Spleen (tissue), 11 donors: Measurements from ENCODE around the gene DRC1. TPM values are rescaled to one million over a fixed set of nuclear protein-coding genes. Genes with fewer than 3 reads are reported as not detected.

Experiments
- DNase-seq: peaks from one replicate; pipeline ENCODE4 v3.0.0-alpha.2; 2020
- H3K27ac ChIP-seq, 8 donors: fragments of 200-600 bp; sonication (generic) in 7 of 8; 1 replicate in 4 of 8; 2 replicates in 4 of 8; pipeline versions ENCODE4 v1.5.0 to v1.8.0; 2016 to 2021; ENCODE audit warnings: inconsistent platforms in 4 of 8, mild to moderate bottlenecking in 4 of 8, moderate library complexity in 1 of 8
- H3K27me3 ChIP-seq, 7 donors: fragments of 200-600 bp; sonication (generic) in 6 of 7; replicated peaks in 1 of 7; 1 replicate in 4 of 7; 2 replicates in 3 of 7; pipeline versions ENCODE4 v1.5.0 to v1.8.0; 2016 to 2021; ENCODE audit warnings: inconsistent platforms in 3 of 7, mild to moderate bottlenecking in 1 of 7
- H3K36me3 ChIP-seq, 6 donors: fragments of 200-600 bp; sonication (generic) in 5 of 6; 1 replicate in 4 of 6; 2 replicates in 2 of 6; pipeline versions ENCODE4 v1.5.0 to v1.8.0; 2016 to 2021; ENCODE audit warnings: inconsistent platforms in 2 of 6
- H3K4me1 ChIP-seq, 6 donors: fragments of 200-600 bp; sonication (generic) in 5 of 6; 1 replicate in 3 of 6; 2 replicates in 3 of 6; pipeline versions ENCODE4 v1.5.0 to v1.8.0; 2016 to 2021; ENCODE audit warnings: inconsistent platforms in 3 of 6
- H3K4me3 ChIP-seq, 8 donors: fragments of 200-600 bp; sonication (generic) in 7 of 8; 1 replicate in 4 of 8; 2 replicates in 4 of 8; pipeline versions ENCODE4 v1.5.0 to v1.8.0; 2016 to 2021; ENCODE audit warnings: inconsistent platforms in 4 of 8, mild to moderate bottlenecking in 4 of 8, moderate library complexity in 2 of 8
- H3K9me3 ChIP-seq, 8 donors: fragments of 200-600 bp; sonication (generic) in 7 of 8; 1 replicate in 4 of 8; 2 replicates in 4 of 8; pipeline versions ENCODE4 v1.5.0 to v1.8.0; 2016 to 2021; ENCODE audit warnings: inconsistent platforms in 4 of 8
- POLR2A ChIP-seq, 3 donors: fragments of 450-650 bp; IDR thresholded peaks; one replicate each; pipeline ENCODE4 v1.5.1; 2017; ENCODE audit warnings: antibody characterized with exemption in 3 of 3, mild to moderate bottlenecking in 1 of 3
- POLR2AphosphoS5 ChIP-seq, 3 donors: sonication (generic); formaldehyde crosslinking; IDR thresholded peaks; one replicate each; pipeline ENCODE4 v1.5.1; 2017; ENCODE audit warnings: antibody characterized with exemption in 3 of 3
- WGBS, 5 donors: extraction: QIAGEN DNeasy Blood & Tissue Kit in 3 of 5; methylation state at CpG; one replicate each; pipeline versions ENCODE4 v1.1.5 to v1.1.7; 2013 to 2018; 5-methylcytosine and 5-hydroxymethylcytosine counted together
- intact Hi-C: fragments of 100-400 bp; cut with DNase I; formaldehyde crosslinking; loops from one replicate; pipeline ENCODE4 v1.15.0; 2023; ENCODE audit warnings: low total_unique reads
- polyA plus RNA-seq, 3 donors: library from polyadenylated mRNA; stranded (reverse); fragments of 200-250 nt; gene quantifications; one replicate each; pipeline ENCODE4 v1.2.1, GENCODE V29; 2013
- total RNA-seq, 7 donors: library from RNA; depleted of rRNA in 3 of 7; stranded (reverse); fragments of >200 nt in 3 of 7; fragmentation: NEBNext Ultra II Directional in 4 of 7; extraction: Animal tissue kit (Norgen Biotek cat#: 25700) in 4 of 7; gene quantifications; one replicate each; pipeline versions ENCODE4 v1.1.0 to v1.2.1, GENCODE V29; 2016 to 2021
- TF ChIP-seq, protein P1 (sequence below), 11 experiments: fragments of 200-600 bp in 7 of 11; fragments of 450-650 bp in 4 of 11; sonication (generic) in 4 of 11; IDR thresholded peaks in 8 of 11; conservative IDR thresholded peaks in 3 of 11; 1 replicate in 7 of 11; 2 replicates in 4 of 11; pipeline versions ENCODE4 v1.4.0 to v1.8.0; 2016 to 2021; ENCODE audit warnings: antibody characterized with exemption in 11 of 11, inconsistent platforms in 4 of 11, mild to moderate bottlenecking in 1 of 11
- donor health status: healthy with polysubstance abuse.
- donor health status: DM: no; HTN: no; CAD: no; lungs with moderate emphysema.
- donor health status: DM: no; HTN: no; CAD: no.
- donor health status: Bipolar disorder and iron deficiency.
- donor health status: healthy.
- donor health status: DM: no; HTN: no; CAD: no.
- donor health status: DM: yes; HTN: yes; CAD: no.

Gene DRC1
- total and polyA plus RNA-seq, 10 donors = 0.04 to 0.25 (median 0.23) TPM; not detected in 7

DNA sequence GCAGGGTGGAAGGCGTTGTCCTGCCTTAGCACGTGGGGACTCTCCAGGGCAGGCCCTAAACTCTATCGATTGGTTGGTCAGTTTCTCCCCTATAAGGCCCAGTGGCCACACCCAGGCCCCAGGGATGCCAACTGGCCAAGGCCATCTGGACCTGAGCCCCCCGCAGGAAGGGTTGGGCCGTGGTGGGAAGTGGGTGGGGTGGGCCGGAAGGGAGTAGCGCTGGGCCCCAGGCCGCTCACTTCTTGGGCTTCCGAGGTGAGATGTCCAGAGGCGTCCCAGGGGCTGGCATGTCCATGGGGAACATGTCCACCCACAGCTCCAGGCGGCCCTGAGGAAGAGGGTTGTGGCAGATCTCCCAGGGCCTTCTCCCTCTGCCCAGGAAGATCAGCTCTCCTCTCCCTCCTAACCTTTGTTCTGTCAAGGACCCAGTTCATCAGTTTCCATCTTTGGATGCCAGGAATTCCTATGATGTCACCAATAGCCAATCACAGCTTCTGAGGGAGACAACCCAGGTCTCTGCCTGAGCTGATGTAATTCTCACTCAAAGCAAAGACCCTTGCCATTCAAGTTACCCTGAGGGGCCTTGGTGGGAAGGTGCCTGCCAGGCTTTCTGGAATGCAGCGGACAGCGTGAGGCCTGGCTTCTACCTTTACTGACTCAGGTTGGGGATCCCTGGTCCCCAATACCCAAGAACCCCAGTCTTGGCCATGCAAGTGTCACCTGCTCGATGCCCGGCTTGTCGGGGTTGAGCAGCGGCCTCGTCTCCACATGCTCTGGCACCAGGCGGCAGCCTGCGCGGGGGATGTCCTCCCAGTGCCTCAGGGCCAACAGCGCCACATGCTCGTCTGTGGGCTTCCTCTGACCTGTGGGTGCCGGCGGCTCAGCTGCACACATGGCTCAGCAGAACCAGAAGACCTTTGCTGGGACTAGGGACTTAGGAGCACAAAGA lies 61.8 kb downstream of the DRC1 start:
- H3K4me1 ChIP-seq = peaks cover 0 to 34% (median 6%) of the 10 kb centered on the region in 6 donors
- H3K27me3 ChIP-seq = no peaks in the 10 kb centered on the region
- intact Hi-C loops = no loop called here
- TF ChIP-seq POLR2A (IDR thresholded peaks at IDR 0.05) = no peak
- peak in 2 of 3 donors; percentile 10 to 57 for TF ChIP-seq POLR2AphosphoS5 (IDR thresholded peaks at IDR 0.05)
- WGBS, 5 donors = 80 to 87% (median 84%) methylated on average over 22 to 25 of the region's 25 CpGs
- no peaks in the 10 kb centered on the region for H3K36me3 ChIP-seq
- H3K9me3 ChIP-seq = peaks cover 0 to 2% (median 1%) of the 10 kb centered on the region in 8 donors
- H3K27ac ChIP-seq = peak overlapping the region in 1 of 8 donors; percentile 21
- DNase-seq = peak; percentile 69
- H3K4me3 ChIP-seq = no peak overlapping the region

DNA sequence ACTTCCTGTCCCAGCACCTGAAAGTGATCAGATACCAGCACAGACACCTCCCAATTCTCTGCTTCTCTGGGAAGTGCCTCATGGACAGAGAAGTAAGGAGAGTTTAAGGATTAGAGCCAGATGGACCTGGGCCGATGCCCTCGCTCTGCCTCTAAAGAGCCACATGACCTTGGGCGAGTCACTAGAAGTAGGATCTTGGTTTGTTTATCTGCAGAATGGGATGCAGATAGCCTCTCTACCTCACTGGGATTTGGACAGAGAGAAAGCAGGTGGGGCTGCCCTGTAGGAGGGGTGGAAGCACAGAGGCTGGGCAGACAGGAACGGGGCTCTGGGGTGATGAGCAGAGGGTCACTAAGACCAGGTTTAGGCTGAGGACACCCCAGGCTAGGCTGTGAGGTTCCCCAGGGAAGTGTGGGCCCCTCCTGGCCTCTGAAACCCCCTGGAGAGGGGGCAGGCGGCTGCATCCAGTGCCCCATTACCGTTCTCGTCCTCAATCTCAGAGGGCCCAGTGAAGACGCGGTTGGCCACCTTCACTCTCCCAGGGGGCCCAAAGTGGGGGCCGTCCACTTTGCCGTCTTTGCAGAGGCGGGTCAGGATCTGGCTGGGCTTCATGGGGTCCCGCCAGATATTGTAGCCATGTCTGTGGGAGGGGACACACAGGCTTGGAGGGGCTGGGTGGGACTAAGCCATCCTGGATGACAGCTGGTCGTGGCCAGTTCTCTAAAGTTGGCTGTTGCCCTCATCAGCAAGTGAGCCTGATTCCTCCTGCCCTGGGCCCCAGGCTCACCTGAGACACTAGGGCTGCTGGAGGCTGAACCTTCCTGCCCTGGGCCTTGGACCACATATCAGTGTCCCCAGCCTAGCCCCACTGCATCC lies 62.9 kb downstream of the DRC1 start:
- WGBS, 5 donors = 81 to 89% (median 88%) methylated on average over 14 of the region's 14 CpGs
- DNase-seq = peak; percentile 56
- no peak overlapping the region for H3K4me3 ChIP-seq
- TF ChIP-seq POLR2AphosphoS5 (IDR thresholded peaks at IDR 0.05) (no peak), POLR2A (IDR thresholded peaks at IDR 0.05) (no peak)
- TF ChIP-seq, protein P1, sequence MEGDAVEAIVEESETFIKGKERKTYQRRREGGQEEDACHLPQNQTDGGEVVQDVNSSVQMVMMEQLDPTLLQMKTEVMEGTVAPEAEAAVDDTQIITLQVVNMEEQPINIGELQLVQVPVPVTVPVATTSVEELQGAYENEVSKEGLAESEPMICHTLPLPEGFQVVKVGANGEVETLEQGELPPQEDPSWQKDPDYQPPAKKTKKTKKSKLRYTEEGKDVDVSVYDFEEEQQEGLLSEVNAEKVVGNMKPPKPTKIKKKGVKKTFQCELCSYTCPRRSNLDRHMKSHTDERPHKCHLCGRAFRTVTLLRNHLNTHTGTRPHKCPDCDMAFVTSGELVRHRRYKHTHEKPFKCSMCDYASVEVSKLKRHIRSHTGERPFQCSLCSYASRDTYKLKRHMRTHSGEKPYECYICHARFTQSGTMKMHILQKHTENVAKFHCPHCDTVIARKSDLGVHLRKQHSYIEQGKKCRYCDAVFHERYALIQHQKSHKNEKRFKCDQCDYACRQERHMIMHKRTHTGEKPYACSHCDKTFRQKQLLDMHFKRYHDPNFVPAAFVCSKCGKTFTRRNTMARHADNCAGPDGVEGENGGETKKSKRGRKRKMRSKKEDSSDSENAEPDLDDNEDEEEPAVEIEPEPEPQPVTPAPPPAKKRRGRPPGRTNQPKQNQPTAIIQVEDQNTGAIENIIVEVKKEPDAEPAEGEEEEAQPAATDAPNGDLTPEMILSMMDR (IDR thresholded peaks at IDR 0.05 in 8 of 11, conservative IDR thresholded peaks at IDR 0.05 in 3 of 11) = no peak
- H3K27me3 ChIP-seq = no peaks in the 10 kb centered on the region
- intact Hi-C loops = no loop called here
- peaks cover 3 to 13% (median 12%) of the 10 kb centered on the region in 8 donors for H3K9me3 ChIP-seq
- no peaks in the 10 kb centered on the region for H3K36me3 ChIP-seq
- H3K27ac ChIP-seq = no peak overlapping the region
- peaks cover 0 to 24% (median 4%) of the 10 kb centered on the region in 6 donors for H3K4me1 ChIP-seq

DNA sequence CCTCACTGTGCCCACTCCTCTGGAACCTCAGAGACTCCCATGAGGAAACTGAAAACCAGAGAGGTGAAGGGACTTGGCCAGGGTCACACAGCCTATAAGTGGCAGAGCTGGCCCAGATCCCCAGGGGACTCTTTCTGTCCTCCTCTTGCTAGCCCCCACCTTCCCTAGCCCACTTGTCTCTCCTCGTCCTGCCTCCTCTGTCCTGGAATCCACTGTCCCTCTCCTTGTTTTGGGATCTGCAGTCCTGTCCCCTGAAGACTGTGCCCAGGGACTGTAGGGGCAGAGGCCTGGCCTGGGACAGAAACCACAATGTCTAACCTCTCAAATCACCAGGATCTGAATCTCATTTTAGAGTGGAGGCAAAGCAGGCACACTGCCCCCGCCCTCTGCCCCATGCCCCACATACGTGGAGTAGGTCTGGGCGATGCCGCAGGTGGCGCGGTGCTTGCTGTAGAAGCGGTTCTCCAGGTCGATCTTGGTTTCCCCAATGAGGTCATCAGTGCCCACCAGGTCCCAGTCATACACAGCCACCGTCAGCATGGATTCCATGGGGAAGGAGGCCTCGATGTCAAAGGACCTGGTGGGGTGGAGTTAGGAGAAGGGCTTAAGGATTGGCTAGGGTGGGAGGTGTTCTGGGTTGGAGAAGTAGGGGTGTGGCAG lies 63.7 kb downstream of the DRC1 start:
- no peaks in the 10 kb centered on the region for H3K36me3 ChIP-seq
- DNase-seq = peak; percentile 65
- no peak for TF ChIP-seq POLR2A (IDR thresholded peaks at IDR 0.05)
- TF ChIP-seq, protein P1 (IDR thresholded peaks at IDR 0.05 in 8 of 11, conservative IDR thresholded peaks at IDR 0.05 in 3 of 11) = no peak
- no peak for TF ChIP-seq POLR2AphosphoS5 (IDR thresholded peaks at IDR 0.05)
- no peak overlapping the region for H3K4me3 ChIP-seq
- no peaks in the 10 kb centered on the region for H3K27me3 ChIP-seq
- 90 to 93% (median 92%) methylated on average over 11 of the region's 11 CpGs for WGBS, 5 donors
- H3K27ac ChIP-seq = no peak overlapping the region
- intact Hi-C loops = no loop called here
- peaks cover 3 to 20% (median 15%) of the 10 kb centered on the region in 8 donors for H3K9me3 ChIP-seq
- peaks cover 0 to 21% (median 4%) of the 10 kb centered on the region in 6 donors for H3K4me1 ChIP-seq

DNA sequence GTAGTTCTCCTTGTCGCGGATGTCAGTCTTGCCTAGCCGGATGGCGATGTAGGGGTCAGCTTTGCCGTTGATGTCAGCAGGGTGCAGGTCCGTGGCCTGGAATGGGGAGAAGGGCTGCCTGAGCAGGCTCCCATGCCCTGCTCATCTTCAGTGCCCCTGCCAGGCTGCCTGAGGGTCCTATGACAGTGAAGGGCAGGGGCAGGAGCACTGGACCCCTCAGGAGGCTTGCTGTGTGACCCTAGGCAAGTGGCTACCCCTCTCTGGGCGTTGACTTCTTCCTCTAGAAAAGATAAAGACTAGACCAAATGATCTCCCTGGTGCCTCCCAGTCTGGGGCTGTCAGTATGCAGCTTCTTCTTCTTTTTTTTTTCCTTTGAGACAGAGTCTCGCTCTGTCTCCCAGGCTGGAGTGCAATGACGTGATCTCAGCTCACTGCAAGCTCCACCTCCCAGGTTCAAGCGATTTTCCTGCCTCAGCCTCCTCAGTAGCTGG lies 64.3 kb downstream of the DRC1 start:
- Histone ChIP-seq H3K4me3 (no peak overlapping the region), H3K36me3 (no peaks in the 10 kb centered on the region), H3K27ac (no peak overlapping the region), H3K4me1 (peaks cover 0 to 21% (median 4%) of the 10 kb centered on the region in 6 donors), H3K27me3 (no peaks in the 10 kb centered on the region), H3K9me3 (peaks cover 3 to 20% (median 15%) of the 10 kb centered on the region in 8 donors)
- 83 to 95% (median 89%) methylated on average over 7 to 10 of the region's 10 CpGs for WGBS, 5 donors
- intact Hi-C loops = no loop called here
- peak; percentile 63 for DNase-seq
- no peak for TF ChIP-seq POLR2A (IDR thresholded peaks at IDR 0.05)
- TF ChIP-seq POLR2AphosphoS5 (IDR thresholded peaks at IDR 0.05) = no peak
- TF ChIP-seq, protein P1 (IDR thresholded peaks at IDR 0.05 in 8 of 11, conservative IDR thresholded peaks at IDR 0.05 in 3 of 11) = no peak
